Stimulated activated CD8-positive, alpha-beta memory T cell treated with anti-CD3 and anti-CD28 coated beads, Interleukin-7, amount 100 ng/mL, for 1 hour (primary cell): ENCODE data around the gene AP1AR.
"Not testable (repeated sequence)": the region's sequence is repeated elsewhere in the genome, so short reads cannot be mapped to it uniquely, and the experiment has no call there.

Experiments
- DNase-seq, 2 donors: peaks; one replicate each; pipeline ENCODE4 v3.0.0-alpha.2; 2020; ENCODE audit warnings: low read depth in 2 of 2

Gene AP1AR

DNA sequence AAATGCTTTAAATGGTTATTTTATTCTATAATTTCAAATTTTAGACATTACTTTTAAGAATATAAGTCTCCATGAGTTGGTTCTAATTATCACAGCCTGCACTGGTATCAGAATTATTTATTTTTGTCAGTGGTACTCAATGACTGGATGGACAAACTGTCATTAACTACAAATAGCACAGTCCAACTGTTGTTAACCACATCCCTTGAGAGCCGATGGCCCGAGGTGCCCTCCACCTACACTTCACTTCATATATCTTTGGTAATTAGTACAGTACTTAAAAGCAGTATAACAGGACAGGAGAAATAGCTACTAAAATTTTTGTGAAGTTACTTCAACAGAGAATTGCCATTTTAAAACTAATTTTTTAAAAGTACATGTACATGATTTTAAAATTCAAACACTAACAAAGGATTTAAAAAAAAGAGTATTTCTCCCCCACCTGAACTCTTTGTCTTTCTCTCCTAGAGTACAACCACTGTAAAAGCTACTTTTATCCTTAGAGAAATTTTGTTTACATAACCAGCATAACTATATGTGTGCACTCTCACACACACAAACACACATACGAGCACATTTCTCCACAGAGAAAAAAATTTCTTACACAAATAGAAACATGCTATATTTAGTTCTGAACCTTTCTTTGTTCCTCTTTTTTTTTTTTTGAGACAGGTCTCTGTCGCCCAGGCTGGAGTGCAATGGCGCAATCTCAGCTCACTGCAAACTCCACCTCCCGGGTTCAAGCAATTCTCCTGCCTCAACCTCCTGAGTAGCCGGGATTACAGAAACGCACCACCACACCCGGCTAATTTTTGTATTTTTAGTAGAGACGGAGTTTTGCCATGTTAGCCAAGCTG lies 47.7 kb downstream of the AP1AR start:
- no peak for DNase-seq

DNA sequence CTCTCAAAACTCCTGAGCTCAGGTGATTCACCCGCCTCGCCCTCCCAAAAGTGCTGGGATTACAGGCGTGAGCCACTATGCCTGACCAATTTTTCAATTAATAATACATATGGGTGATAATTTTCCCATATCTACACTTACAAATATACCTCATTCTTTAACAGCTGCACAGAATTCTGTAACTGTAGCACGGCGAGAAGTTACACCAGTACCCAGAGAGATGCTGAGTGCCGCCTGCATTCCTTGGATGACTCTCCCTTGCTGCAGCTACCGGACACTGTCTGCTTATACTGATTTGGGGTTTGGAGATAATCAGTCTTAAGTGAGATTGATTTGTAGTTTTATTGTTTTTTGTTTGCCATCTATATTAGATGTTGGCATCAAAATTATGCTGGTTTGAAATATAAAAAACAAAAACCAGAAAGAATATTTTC lies 48.3 kb downstream of the AP1AR start:
- no peak for DNase-seq

DNA sequence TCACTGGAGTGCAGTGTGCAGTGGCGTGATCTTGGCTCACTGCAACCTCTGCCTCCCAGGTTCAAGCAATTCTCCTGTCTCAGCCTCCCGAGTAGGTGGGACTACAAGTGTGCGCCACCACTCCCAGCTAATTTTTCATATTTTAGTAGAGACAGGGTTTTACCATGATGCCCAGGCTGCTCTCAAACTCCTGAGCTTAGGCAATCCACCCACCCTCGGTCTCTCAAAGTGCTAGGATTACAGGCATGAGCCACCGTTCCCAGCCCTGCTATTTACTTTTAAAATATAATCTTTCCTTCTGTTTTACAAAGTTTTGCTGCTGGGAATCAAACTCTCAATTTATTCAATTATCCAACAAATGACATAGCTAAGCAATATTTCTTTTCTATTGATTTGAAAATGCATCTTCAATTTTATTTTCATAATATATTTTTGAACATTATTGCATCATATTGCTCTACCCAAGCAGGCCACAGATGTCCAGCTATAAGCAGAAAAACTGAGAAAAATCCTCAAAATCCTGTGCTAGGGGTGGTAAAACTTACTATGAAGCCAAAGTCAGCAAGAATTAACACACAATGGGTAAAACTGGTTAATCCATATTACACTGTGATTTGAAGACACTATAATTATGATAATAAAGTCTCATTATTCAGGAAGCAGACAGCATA lies 48.9 kb downstream of the AP1AR start:
- no peak for DNase-seq

DNA sequence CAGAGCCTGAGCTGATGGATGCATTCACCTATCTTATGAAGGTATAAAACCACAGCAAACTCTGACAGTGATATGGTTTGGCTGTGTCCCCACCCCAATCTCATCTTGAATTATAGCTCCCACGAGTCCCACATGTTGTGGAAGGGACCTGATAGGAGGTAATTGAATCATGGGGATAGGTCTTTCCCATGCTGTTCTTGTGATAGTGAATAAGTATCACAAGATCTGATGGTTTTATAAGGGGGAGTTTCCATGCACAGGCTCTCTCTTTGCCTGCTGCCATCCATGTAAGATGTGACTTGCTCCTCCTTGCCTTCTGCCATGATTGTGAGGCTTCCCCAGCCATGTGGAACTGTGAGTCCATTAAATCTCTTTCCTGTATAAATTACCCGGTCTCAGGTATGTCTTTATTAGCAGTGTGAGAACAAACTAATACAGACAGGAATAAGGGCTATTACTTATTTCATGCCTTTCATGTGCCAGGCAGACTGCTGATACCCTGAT lies 50.4 kb downstream of the AP1AR start:
- not testable (repeated sequence) for DNase-seq

DNA sequence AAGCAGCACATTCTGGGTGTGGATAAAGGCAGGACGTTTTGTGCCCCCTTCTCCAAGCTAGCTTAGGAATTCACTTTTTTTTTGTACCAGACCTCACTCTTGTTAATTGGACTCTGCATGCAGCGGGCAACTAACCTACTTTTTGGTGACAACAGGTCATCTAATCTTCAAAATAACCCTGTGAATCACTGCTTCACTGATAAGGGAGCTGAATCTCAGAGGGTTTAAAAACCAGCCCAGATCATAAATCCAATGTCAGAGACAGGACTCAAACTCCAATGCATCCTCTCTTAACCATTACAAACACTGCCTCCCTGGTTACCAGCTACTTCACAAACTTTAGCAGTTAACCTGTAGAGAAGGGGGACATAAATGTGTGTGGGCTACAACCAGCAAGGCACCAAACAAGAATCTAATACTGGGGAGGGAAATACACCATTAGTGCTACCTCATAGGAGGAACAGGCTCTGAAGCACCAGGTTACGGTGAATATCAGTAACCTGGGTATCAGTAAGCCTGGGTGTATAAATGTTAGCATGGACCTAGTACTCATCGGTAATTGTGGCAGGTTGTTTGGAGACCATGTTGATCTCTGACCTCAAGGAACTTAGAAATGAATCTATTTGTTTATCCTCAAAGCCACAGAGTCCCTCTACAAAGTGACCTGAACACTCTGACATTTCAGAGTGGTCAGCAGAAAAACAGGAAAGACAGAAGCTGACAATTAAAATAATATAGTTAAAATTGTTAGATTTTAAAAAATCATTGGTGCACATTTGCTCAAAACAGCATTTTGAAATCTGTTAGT lies 51.5 kb downstream of the AP1AR start:
- DNase-seq, result no peak

DNA sequence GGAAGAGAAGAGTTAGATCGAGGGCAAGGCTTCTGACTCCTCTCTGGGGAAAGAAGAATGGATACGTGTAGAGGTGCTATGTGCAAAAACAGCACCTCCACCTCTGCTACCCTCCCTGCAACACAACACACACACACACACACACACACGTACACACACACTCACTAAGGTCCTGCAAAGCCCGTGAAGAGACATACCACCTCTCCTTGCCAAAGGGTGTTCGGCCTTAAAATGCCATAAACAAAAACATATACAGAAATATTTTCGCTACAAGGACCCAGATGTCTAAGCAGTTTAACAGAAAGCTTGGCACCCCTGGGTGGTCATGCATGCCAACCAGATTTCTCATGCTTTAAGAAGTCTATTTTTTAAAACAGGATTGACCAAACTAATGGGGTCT lies 52.6 kb downstream of the AP1AR start:
- no peak for DNase-seq

DNA sequence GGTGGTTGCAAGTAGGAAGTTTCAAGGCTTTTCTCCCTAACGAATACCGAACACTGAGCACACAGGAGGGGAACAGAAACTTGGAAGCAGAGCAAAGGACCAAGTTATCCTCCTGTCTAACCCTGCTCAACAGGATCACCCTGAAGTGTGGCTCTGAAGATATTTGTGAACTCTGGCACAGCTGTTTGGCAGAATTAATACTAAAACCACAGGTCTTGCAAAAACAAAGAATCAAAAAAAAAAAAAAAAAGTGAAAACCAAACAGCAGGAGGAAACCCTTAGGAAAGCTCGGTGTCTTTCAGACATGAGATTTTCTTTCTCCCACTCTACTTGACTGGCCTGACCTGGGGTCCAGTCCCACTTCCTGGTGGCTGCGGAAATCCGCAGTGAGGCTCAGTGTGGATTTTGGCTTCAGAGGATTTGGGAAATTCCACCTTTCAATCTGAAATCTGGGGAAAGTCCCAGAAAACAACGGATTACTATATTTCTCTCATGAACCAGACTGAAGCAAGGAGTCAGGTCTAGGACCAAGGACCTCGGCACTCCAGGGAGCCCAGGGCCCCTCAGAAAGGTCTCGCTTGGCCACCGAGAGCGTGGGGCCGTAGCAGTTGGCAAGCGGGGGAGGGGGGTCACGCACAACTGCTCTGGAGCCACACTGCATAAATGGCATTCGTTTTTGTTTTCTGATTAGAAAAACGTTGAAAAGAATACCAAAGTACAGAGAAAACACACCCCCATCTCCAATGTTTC lies 53.2 kb downstream of the AP1AR start:
- DNase-seq, result no peak

DNA sequence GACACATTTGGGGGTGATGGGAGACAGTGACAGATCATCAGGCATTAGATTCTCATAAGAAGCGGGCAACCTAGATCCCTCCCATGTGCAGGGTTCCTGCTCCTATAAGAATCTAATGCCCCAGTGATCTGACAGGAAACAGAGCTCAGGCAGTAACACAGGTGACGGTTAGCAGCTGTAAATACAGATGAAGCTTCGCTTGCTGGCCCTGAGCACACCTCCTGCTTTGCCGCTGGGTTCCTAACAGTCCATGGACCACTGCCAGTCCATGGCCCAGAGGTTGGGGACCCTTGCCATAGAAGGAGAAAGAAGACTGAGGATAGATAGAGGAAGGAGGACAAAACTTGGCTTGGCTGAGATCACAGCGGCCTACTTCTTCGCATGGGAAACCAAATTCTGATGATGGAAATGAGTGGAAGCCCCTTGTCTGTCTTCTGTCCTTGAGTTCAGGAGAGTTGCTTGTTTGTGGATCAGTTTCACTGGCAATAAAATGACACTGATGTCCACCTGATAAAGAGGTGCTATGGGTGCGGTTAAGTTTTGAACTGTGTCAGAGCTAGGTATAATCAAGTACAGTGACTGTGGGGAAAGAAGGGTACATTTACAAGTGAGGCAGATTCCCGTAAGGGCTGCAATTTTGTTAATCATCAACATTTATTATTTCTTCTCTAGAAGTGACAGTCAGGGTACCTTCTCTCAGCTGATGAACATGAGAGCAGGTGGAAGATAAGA lies 55.8 kb downstream of the AP1AR start:
- no peak for DNase-seq

DNA sequence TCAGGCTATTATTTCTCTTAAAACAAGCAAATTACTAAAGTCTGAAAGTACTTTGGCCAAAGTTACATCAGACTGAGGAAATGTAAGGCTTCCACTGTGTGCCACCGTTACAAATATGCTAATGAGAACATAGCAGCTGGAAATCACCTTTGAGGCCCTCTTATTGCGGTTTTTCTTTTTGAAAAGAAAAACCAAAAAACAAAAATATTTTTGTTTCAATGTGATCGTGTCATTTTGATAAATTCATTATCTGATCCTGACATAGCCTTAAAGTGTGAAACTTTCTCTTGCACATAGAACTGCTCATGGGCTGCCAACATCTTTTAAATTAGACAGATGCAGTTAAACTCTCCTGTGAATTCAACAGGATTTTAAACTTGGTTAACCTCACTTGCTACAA lies 56.9 kb downstream of the AP1AR start:
- DNase-seq, result no peak

DNA sequence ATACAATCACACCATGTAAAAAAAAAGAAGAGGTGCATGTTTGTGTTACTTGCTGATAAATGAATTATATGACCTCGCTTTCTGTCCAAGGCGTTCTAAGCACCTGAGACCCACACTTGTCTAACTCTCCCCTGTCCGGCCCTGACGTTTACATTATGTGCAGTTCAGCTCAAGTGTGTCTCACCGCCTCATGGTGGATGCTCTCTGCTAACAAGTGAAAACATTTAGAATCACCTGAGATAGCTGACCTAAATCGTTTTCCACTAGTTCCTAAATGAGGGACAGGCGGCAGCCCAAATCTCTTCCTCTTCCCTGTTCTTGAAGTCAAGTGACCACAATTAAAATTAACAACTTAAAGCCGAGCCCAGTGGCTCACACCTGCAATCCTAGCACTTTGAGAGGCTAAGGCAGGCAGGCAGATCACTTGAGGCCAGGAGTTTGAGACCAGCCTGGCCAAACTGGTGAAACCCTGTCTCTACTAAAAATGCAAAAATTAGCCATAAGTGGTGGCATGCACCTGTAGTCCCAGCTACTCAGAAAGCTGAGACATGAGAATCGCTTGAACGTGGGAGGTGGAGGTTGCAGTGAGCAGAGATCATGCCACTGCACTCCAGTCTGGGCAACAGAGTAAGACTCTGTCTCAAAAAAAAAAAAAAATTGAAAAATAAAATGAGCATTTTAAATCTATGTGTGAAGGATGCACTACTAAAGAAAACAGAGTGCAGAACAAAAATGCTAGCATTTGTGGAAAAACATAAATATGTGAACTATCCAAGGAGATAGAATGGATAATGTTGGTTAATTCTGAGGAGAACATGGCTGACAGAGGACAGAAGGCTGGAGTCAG lies 58.0 kb downstream of the AP1AR start:
- DNase-seq, result no peak

DNA sequence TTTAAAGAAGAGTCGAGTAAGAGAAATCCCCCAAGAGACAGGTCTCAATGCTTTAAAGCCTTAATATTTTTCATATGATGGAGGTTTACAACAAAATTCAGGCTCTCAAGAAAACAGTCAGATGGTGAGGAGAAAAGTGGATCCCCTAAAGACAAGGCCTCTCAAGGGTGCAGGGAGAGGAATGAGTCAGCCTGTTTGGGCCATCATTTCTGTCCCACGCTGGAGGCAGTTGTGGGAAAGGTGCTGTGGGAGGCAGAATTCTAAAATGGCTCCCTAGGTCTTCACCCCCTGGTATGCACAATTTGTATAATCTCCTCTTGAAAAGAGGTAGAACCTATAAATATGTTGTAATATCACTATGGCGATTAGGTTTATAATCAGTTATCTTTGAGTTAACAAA lies 58.8 kb downstream of the AP1AR start:
- no peak for DNase-seq

DNA sequence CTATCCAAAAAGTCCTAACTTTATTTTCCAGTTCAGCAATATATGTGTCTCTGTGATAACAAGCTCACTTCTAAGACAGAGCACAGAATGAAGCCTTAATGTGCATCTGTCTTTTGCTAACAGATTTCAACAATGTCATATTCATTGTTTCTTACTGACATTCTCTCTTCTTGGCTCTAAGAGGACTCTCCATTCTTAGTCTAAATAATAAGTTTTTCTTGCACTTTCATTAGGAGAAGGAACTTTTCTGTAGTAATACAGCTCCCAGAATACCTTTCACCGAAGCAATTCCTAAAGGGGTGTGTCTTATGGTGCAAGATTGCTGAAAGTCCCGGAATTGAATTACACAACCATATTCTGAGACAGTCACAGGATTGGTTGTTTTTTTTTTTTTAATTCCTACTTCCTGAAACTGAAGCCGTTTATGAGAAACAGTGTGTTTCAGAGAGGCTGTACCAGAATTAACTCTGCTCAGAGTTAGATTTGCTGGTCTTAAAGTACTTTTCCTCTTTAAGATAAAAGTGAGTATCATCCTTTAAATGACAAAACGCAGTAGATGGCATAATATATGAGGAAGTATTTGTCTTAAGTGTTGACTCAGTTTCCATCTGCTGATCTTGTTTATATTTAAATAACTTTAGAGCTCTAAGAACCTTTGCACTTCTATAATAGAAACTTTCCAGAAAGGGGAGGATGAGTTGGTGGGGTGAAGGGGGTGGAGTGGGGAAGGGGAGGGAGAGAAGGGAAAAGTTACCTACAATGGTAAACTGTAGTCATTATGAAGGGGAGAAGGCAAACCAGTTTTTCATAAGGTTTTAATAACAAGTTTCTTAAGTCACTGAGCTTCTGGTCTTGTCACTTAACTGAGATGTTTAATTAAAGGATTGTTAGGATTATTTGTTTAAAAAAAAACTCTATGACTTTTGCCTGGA lies 65.6 kb downstream of the AP1AR start, which contains the start of gene ALPK1:
ALPK1 (plus strand) TSS at position 421 of the 932 bp plus-strand sequence.
- no peak for DNase-seq

DNA sequence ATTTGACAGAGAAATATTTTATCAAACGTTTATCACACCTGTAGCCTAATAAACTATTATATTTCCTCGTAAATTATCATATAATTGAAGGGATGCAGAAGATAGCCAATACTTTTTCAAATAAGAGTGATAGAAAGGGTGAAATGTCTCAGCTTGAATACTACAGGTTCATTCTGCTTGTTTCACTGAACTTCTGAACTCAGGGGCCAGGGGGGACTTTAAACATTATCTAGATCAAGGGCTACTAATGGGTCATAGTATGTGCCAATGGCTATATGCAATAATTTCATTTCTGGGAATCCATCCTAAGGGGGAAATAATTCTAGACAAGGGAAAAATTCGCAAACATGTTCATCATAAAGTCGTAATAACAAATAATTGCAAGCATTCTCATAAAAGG lies 68.1 kb downstream of the AP1AR start:
- DNase-seq, result no peak

DNA sequence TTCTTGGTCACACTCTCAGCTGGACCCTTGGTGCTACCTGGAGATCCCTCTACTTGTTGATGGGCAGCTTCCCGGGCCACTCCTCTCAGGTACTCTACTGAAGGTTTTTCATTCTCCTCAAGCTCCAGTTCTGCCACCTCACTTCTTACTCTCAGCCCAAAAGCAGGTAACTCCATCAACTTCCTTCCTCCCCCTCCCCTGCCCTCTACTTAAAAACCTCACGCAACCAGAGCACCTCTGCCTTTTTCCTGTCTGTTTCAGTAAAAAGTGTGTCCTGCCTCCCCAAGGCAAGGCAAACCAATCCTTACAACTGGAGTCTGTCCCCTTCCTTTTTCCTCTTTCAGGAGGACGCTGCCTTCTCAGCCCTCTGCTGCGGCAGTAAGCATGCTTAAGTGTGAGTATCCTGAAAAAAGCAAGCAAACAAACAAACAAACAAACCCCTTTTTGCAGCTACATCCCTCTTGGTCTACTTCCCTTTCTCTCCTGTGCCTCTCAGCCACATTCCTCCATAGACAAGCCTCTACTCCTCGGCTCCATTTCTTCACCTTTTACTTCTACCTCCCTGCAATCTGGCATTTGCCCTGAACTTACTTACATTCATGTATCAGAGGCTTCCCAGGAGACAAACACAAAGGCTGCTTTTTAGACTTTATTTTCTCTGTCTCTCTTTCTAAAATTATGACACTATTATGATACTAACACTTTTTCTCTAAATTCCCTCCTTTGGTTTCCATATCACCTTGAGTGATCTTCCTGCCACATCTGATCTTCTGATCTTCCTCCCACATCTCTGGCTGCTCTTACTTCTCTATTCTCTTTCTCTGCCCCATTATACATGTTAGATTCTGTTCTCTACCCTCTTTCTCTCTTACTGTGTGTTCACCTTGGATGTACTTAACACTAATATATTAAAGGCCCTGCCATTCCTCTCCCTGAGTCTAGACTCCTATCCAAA lies 71.0 kb downstream of the AP1AR start:
- DNase-seq, result no peak

DNA sequence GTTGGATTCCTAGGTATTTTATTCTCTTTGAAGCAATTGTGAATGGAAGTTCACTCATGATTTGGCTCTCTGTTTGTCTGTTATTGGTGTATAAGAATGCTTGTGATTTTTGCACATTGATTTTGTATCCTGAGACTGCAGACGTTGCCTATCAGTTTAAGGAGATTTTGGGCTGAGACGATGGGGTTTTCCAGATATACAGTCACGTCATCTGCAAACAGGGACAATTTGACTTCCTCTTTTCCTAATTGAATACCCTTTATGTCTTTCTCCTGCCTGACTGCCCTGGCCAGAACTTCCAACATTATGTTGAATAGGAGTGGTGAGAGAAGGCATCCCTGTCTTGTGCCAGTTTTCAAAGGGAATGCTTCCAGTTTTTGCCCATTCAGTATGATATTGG lies 73.9 kb downstream of the AP1AR start:
- DNase-seq, result not testable (repeated sequence)

DNA sequence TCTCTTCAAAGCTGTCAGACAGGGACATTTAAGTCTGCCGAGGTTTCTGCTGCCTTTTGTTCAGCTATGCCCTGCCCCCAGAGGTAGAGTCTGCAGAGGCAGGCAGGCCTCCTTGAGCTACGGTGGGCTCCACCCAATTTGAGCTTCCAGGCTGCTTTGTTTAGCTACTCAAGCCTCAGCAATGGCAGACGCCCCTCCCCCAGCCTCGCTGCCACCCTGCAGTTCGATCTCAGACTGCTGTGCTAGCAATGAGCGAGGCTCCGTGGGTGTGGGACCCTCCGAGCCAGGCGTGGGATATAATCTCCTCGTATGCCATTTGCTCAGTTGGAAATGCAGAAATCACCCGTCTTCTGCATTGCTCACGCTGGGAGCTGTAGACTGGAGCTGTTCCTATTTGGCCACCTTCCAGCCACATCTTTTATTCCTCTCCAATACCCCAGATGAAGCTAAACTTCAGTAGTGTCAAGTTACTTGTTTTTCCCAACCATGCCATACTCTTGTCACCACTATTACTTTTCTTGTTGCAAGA lies 77.7 kb downstream of the AP1AR start:
- not testable (repeated sequence) for DNase-seq

DNA sequence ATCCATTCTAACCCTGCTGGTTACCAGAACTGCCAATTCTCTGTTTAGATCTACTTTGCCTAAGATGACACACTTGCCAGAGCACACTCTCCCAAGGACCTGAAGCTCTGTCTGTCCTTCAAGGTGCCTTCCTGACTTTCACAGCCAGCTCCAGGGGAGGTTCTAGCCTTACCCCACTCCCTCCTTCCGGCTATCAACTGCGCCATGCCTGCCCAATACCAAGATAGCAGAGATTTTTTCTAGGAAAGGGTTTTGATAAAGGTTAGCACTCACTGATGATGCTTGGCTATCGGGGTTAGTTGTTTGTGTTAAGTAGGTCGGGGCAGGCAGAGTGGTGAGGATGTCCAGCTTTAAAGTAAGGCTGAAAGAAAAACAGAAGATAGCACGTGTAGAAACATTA lies 79.9 kb downstream of the AP1AR start:
- no peak for DNase-seq
